Activated B cell treated with CpG ODN at 0.5 μM for 24 hours (primary cell): ENCODE data around the gene PRRC2A. TPM values are rescaled to one million over a fixed set of nuclear protein-coding genes. Genes with fewer than 3 reads are reported as not detected.

Experiments
- ATAC-seq: fragments of 200-7000 bp; cut with Tn5 transposase; one replicate; pipeline ENCODE4 v1.10.0; 2021; ENCODE audit warnings: low read depth, mild to moderate bottlenecking, moderate library complexity
- CTCF ChIA-PET: fragments of 350-600 bp; sonication (Branson Sonifier 250); formaldehyde crosslinking; loops from one replicate; lab custom pipeline; 2021; ENCODE audit warnings: antibody characterized with exemption; lab: Charles Lee
- POLR2A ChIA-PET: fragments of 350-600 bp; sonication (Branson Sonifier 250); formaldehyde crosslinking; loops from one replicate; lab custom pipeline; 2021; ENCODE audit warnings: antibody characterized with exemption; lab: Charles Lee
- DNase-seq: peaks from one replicate; pipeline ENCODE4 v3.0.0; 2022
- H3K27ac Mint-ChIP-seq: one replicate; pipeline ENCODE4 v1.8.0; 2020; ENCODE audit warnings: mixed read lengths
- H3K27me3 Mint-ChIP-seq: one replicate; pipeline ENCODE4 v1.8.0; 2021; ENCODE audit warnings: mixed read lengths
- H3K36me3 Mint-ChIP-seq: one replicate; pipeline ENCODE4 v1.8.0; 2021; ENCODE audit warnings: low read depth, mixed read lengths
- H3K4me1 Mint-ChIP-seq: one replicate; pipeline ENCODE4 v1.8.0; 2021; ENCODE audit warnings: mixed read lengths
- H3K4me3 Mint-ChIP-seq: one replicate; pipeline ENCODE4 v1.8.0; 2020; ENCODE audit warnings: mild to moderate bottlenecking, mixed read lengths
- H3K9me3 Mint-ChIP-seq: one replicate; pipeline ENCODE4 v1.8.0; 2020; ENCODE audit warnings: mixed read lengths
- intact Hi-C: fragments of 100-400 bp; cut with micrococcal nuclease; formaldehyde crosslinking; loops from one replicate; pipeline ENCODE4 v1.15.1; 2024
- total RNA-seq: library from RNA; stranded (reverse); gene quantifications from 2 replicates; pipeline ENCODE4 v1.2.3, GENCODE V29; 2022
- TF ChIP-seq, protein P1 (sequence below): fragments of 200-600 bp; IDR thresholded peaks from one replicate; pipeline ENCODE4 v1.8.0; 2022; ENCODE audit warnings: antibody characterized with exemption, mild to moderate bottlenecking

The PRRC2A gene
- total RNA-seq, 1 donor from 2014 or later: 283 TPM

GRCh38 chr6:31676904-31677303 lies 56.4 kb downstream of the PRRC2A start:
- TF ChIP-seq, protein P1, sequence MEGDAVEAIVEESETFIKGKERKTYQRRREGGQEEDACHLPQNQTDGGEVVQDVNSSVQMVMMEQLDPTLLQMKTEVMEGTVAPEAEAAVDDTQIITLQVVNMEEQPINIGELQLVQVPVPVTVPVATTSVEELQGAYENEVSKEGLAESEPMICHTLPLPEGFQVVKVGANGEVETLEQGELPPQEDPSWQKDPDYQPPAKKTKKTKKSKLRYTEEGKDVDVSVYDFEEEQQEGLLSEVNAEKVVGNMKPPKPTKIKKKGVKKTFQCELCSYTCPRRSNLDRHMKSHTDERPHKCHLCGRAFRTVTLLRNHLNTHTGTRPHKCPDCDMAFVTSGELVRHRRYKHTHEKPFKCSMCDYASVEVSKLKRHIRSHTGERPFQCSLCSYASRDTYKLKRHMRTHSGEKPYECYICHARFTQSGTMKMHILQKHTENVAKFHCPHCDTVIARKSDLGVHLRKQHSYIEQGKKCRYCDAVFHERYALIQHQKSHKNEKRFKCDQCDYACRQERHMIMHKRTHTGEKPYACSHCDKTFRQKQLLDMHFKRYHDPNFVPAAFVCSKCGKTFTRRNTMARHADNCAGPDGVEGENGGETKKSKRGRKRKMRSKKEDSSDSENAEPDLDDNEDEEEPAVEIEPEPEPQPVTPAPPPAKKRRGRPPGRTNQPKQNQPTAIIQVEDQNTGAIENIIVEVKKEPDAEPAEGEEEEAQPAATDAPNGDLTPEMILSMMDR: no peak
- ChIA-PET POLR2A (interaction anchor here (1.0 kb wide), 1 partner anchor 61 kb away, joined by 3 read pairs; no protein-coding TSS in a partner anchor), CTCF (no interaction called here)
- H3K9me3 Mint-ChIP-seq: no peaks in the 10 kb centered on the region
- peaks cover 31% of the 10 kb centered on the region for H3K4me1 Mint-ChIP-seq
- DNase-seq: no peak
- no peaks in the 10 kb centered on the region for H3K27me3 Mint-ChIP-seq
- H3K27ac Mint-ChIP-seq: no peak overlapping the region
- H3K4me3 Mint-ChIP-seq: no peak overlapping the region
- H3K36me3 Mint-ChIP-seq: peaks cover 22% of the 10 kb centered on the region
- no peak for ATAC-seq
- intact Hi-C loops: no loop called here

DNA sequence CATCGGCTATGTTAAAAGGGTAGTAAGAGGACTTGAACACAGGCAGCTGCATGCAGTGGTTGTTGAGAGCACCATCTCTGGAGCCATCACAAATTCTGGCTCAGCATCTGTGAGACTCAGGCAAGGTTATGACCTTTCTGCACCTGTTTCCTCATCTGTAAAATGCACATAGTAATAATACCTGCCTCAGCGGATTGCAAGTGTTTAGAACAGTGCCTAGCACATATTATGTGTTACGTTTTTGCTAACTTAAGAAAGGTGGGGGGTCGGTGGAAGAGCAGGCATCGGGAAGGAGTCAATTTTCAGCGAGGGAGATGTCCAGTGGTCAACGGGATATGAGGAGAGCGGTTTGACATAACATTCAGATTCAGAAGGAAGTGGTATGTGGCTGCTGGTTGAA lies 57.4 kb downstream of the PRRC2A start:
- ATAC-seq (no peak), DNase-seq (no peak)
- TF ChIP-seq, protein P1: no peak
- CTCF ChIA-PET: interaction anchor here (0.9 kb wide), 1 partner anchor 92 kb away, joined by 3 read pairs; no protein-coding TSS in a partner anchor
- POLR2A ChIA-PET: interaction anchor here (1.0 kb wide), 1 partner anchor 13 kb away, joined by 3 read pairs; the partner anchor contains the start of gene GPANK1
- Mint-ChIP-seq H3K4me1 (peaks cover 36% of the 10 kb centered on the region), H3K9me3 (no peaks in the 10 kb centered on the region), H3K36me3 (peaks cover 11% of the 10 kb centered on the region), H3K4me3 (no peak overlapping the region), H3K27me3 (no peaks in the 10 kb centered on the region), H3K27ac (no peak overlapping the region)
- intact Hi-C loops: no loop called here

DNA sequence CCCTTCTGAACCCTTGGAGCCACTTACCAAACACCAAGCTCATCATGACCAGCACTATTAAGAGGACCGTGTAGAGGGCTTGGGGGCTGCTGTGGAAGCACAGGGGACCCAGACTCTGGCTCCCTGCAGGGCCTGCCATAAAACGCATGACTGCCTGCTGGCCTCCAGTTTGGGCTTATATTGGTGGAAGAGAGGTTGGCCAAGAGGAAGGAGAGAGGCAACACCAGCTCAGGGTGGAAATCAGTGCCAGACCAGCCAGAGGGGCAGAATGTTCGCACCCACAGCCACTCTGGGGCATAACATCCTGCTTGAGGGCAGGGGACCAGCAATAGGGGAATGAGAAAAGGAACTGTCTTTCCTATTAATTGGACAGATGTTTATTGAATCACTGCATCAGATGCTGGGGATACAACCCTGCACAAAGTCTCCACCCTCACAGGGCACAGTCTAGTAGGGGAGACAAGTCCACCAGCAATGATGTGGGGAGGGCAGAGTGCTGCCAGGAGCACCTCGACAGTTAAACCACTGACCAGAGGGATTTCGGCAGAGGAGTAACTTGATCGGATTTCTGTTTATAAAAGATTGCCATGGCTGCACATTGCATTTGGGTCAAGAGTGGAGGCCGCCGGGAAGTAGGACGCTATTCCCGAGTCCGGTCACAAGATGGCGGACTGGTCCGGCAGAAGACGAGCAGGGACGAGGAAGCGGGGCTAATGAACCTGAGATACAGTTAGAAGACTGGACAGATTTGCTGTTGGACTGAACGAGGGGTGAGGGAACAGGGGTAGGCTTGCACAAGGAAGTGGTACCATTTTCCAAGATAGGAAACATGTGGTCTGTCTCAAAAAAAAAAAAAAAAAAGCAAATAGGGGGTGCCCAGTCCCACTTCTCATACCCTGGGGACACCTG lies 60.0 kb downstream of the PRRC2A start, which contains the start of gene LY6G5C:
TSS of gene LY6G5C (minus strand) at position 842 of the 909 bp plus-strand sequence. CDS start at position 148, 694 bp downstream.
- ChIA-PET POLR2A (interaction anchor here (0.7 to 2.3 kb wide), 14 partner anchors 16 to 186 kb away, joined by 3 to 23 read pairs (median 4); partner anchors contain the start of genes ABHD16A, BAG6, C6orf47 and CLIC1), CTCF (interaction anchor here (0.7 to 3.6 kb wide), 8 partner anchors 19 to 271 kb away, joined by 3 to 22 read pairs (median 6); partner anchors contain the start of gene HSPA1B)
- Mint-ChIP-seq H3K4me3 (peak within 1 kb of the TSS; percentile 84), H3K4me1 (peaks cover 40% of the 10 kb centered on the region), H3K9me3 (no peaks in the 10 kb centered on the region), H3K27me3 (no peaks in the 10 kb centered on the region), H3K27ac (peak within 1 kb of the TSS; percentile 72), H3K36me3 (peaks cover 4% of the 10 kb centered on the region)
- TF ChIP-seq, protein P1: no peak
- ATAC-seq (peak; percentile 75), DNase-seq (peak; percentile 46)
- intact Hi-C loops: loop anchor here (1.0 to 5.0 kb wide), 9 partner anchors 22 to 272 kb away; partner anchors contain the start of genes ABHD16A and ATP6V1G2

DNA sequence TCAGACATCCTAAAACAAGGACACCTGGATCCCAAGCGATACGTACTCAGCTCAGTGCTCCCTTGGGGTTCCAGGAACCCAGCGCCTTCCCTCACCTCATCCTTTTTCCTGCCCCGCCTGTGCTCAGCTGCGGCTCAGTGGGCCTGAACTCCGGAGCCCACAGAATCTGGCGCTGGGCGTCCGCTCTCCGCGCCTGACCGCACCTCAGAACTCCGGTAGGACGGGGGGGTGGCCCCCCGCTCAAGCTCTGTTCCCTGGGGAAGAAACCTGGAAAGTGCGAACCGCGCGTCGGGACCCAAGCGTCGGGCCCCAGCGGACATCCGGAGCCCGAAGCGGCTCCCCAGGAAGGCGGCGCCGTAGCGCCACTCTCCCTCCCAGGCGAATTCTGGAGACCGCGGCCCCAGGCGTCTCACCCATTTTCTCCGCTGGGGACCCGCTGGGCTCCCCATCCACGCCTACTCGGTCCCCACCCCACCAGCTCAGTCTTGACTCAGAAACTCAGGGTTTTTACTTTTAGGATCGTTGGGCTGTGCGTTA lies 60.7 kb downstream of the PRRC2A start:
- TF ChIP-seq, protein P1: no peak
- ATAC-seq (peak; percentile 55), DNase-seq (peak; percentile 45)
- Mint-ChIP-seq H3K36me3 (peaks cover 11% of the 10 kb centered on the region), H3K27ac (peak overlapping the region; percentile 24), H3K4me3 (peak overlapping the region; percentile 84), H3K4me1 (peaks cover 39% of the 10 kb centered on the region), H3K27me3 (no peaks in the 10 kb centered on the region), H3K9me3 (no peaks in the 10 kb centered on the region)
- CTCF ChIA-PET: interaction anchor here (0.8 to 3.6 kb wide), 7 partner anchors 46 to 271 kb away, joined by 3 to 22 read pairs (median 7); partner anchors contain the start of gene HSPA1B
- POLR2A ChIA-PET: interaction anchor here (0.7 to 2.3 kb wide), 14 partner anchors 17 to 187 kb away, joined by 3 to 23 read pairs (median 4); partner anchors contain the start of genes ABHD16A, BAG6, C6orf47 and CLIC1
- intact Hi-C loops: loop anchor here (2.0 to 5.0 kb wide), 4 partner anchors 22 to 271 kb away; partner anchors contain the start of gene ABHD16A
